Testis (tissue), 3 donors: Measurements from ENCODE around the gene TCN2. TPM values are rescaled to one million over a fixed set of nuclear protein-coding genes. Genes with fewer than 3 reads are reported as not detected.
A peak's percentile ranks its signal among the peaks of the same experiment; 100 is the strongest.

Source experiments
- DNase-seq: peaks from one replicate; pipeline ENCODE4 v3.0.0-alpha.2; 2019
- H3K27ac ChIP-seq, 2 donors: fragments of 200-600 bp; sonication (generic); one replicate each; pipeline ENCODE4 v1.5.1; 2019
- H3K27me3 ChIP-seq: fragments of 200-600 bp; sonication (generic); one replicate; pipeline ENCODE4 v1.5.1; 2019
- H3K36me3 ChIP-seq: fragments of 200-600 bp; sonication (generic); one replicate; pipeline ENCODE4 v1.5.1; 2017; ENCODE audit warnings: low read depth; ENCODE audit errors: missing control alignments
- H3K4me1 ChIP-seq: fragments of 200-600 bp; sonication (generic); one replicate; pipeline ENCODE4 v1.5.1; 2019
- H3K4me3 ChIP-seq, 2 donors: fragments of 200-600 bp; sonication (generic); one replicate each; pipeline ENCODE4 v1.5.1; 2017 to 2019
- H3K9me3 ChIP-seq: fragments of 200-600 bp; sonication (generic); one replicate; pipeline ENCODE4 v1.5.1; 2017
- CTCF ChIP-seq, 3 experiments: fragments of 450-650 bp in 2 of 3; fragments of 200-600 bp in 1 of 3; sonication (generic) in 1 of 3; IDR thresholded peaks; one replicate each; pipeline ENCODE4 v1.5.1; 2016 to 2019; ENCODE audit warnings: antibody characterized with exemption in 3 of 3, mild to moderate bottlenecking in 2 of 3, moderate library complexity in 1 of 3
- POLR2A ChIP-seq: fragments of 450-650 bp; IDR thresholded peaks from one replicate; pipeline ENCODE4 v1.6.1; 2017; ENCODE audit warnings: antibody characterized with exemption, mild to moderate bottlenecking, moderate library complexity
- whole genome bisulfite sequencing, 2 donors: methylation state at CpG; one replicate each; pipeline ENCODE4 v1.1.5; 2018; 5-methylcytosine and 5-hydroxymethylcytosine counted together
- intact Hi-C: fragments of 100-400 bp; cut with DNase I; formaldehyde crosslinking; loops from one replicate; pipeline ENCODE4 v1.15.1; 2023; ENCODE audit warnings: low total_unique reads
- polyA plus RNA-seq: library from polyadenylated mRNA; stranded (reverse); fragments of 350-450 nt; fragmentation: Illumina TruSeq; extraction: RNeasy Lipid Tissue Mini Kit (QIAGEN cat#74804); gene quantifications from one replicate; pipeline ENCODE4 v1.2.3, GENCODE V29; 2014; ENCODE audit warnings: low read depth, low replicate concordance; ENCODE audit not compliant: insufficient read depth
- total RNA-seq, 2 donors: library from RNA; depleted of rRNA; stranded (reverse); fragments of >200 nt; gene quantifications; one replicate each; pipeline ENCODE4 v1.2.3, GENCODE V29; 2016

TCN2 gene
- total and polyA plus RNA-seq, 3 donors from 2014 or later = 30.5 to 40.7 (median 40.6) TPM

DNA sequence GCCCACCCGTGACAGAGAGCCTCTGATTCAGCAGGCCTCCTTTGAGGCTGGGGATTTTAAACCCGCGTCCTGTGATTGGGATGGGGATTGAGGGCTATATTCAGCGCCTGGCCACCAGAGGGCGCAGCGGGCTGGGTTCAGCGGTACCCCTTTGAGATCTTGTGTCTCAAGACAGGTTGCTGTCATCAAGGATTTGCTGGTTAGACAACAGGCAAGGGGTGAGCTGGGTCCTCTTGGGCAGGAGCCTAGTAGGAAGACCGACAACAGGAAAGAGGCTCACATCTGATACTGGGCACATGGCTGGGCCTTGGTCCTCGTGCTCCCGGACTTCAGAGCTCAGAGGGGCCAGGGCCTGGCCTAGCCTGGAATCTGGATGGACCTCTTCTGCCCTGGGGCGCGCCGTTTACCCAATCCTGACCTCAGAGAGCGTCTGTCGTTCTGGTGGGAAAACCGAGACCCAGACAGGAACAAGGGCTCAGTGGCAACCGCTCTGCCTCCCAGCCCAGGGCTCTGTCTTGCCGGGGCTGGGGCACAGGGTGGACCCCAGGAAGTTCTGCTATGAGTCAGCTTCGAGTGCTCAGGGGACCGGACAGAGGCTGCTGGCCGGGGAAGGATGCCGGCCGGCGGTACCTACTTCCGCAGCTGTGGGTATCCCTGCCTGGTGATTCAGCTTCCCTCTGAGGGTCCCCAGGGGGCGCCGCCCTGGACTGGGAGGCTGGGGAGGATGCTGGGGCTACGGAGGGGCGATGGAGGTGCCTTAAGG is 27.7 kb downstream of the TCN2 start:
- TF ChIP-seq POLR2A = no peak
- peak; percentile 97 to 98 (median 97) for TF ChIP-seq CTCF (IDR thresholded peaks at IDR 0.05)
- no peaks in the 10 kb centered on the region for H3K9me3 ChIP-seq
- H3K36me3 ChIP-seq = no peaks in the 10 kb centered on the region
- intact Hi-C loops = loop anchor here (10.0 kb wide), 1 partner anchor 290 kb away; no protein-coding TSS in a partner anchor
- peak overlapping the region; percentile 61 to 68 for H3K4me3 ChIP-seq
- H3K27me3 ChIP-seq = no peaks in the 10 kb centered on the region
- peak overlapping the region; percentile 61 to 94 for H3K27ac ChIP-seq
- DNase-seq = peak; percentile 91
- WGBS, 2 donors = 9 to 11% methylated on average over 16 to 29 of the region's 29 CpGs
- peaks cover 19% of the 10 kb centered on the region for H3K4me1 ChIP-seq

DNA sequence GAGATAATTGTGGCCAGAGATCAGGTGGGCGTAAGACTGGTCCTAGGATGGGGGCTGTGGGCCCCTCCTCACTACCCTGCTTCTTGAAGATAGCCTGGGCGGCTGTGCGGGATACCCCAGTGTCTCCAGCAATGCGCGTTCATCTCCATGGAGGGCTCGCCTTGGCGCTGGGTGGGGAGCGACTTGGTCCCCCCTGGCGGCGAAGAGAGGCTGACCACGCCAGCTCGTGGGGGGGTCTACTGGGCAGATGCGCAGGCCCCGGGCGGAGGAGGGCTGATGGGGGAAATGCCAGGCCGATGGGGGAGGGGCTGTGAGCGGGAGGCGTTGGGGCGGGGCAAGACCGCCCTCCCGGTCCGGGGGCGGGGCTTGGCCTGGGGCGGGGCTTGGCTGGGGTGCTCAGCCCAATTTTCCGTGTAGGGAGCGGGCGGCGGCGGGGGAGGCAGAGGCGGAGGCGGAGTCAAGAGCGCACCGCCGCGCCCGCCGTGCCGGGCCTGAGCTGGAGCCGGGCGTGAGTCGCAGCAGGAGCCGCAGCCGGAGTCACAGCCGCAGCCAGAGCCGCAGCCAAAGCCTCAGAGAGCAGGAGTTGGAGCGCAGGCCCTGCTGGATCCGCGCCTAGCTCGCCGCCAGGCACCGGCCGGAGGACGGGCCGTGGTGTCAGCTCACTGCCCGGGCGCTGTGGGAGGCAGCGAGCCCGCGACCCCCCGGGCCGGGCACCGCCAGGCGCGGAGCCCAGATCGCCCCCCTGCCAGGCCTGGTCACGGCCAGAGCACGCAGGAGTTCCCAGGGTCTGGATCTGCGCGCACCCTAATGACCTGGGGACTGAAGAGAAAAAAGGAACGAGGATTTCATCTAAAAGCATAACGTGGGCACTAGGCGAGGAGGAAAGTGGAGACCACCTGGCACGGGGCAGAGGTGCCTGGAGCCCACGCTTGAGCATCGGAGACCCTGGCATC is 28.6 kb downstream of the TCN2 start, which contains the start of gene SLC35E4:
SLC35E4 (plus strand) TSS at position 509 of the 953 bp plus-strand sequence. CDS start 670 bp downstream, outside the sequence.
- intact Hi-C loops = loop anchor here (10.0 kb wide), 1 partner anchor 289 kb away; no protein-coding TSS in a partner anchor
- Histone ChIP-seq H3K27ac (peak within 1 kb of the TSS; percentile 61 to 94), H3K36me3 (no peaks in the 10 kb centered on the region), H3K9me3 (no peaks in the 10 kb centered on the region), H3K4me1 (peaks cover 19% of the 10 kb centered on the region), H3K27me3 (no peaks in the 10 kb centered on the region), H3K4me3 (peak within 1 kb of the TSS; percentile 61 to 68)
- TF ChIP-seq POLR2A (no peak), CTCF (IDR thresholded peaks at IDR 0.05) (peak in 2 of 3 experiments; percentile 18)
- 1 to 3% methylated on average over 27 to 49 of the region's 75 CpGs for WGBS, 2 donors
- DNase-seq = peak; percentile 95

DNA sequence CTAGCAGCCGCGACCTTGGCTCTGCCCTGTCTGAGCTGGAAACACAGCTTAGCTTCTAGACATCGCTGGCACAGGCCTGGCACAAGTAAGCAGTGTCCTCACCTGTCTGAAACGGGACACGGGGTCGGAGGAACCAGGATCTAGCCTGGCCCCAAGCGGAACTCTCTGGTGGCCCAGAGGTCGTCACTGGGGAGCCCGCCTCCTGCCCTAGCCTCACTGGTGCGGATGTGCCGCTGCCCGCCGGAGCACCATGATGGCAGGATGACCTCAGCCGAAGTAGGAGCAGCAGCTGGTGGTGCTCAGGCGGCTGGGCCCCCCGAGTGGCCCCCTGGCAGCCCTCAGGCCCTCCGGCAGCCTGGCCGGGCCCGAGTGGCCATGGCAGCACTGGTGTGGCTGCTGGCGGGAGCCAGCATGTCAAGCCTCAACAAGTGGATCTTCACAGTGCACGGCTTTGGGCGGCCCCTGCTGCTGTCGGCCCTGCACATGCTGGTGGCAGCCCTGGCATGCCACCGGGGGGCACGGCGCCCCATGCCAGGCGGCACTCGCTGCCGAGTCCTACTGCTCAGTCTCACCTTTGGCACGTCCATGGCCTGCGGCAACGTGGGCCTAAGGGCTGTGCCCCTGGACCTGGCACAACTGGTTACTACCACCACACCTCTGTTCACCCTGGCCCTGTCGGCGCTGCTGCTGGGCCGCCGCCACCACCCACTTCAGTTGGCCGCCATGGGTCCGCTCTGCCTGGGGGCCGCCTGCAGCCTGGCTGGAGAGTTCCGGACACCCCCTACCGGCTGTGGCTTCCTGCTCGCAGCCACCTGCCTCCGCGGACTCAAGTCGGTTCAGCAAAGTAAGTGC is 29.5 kb downstream of the TCN2 start:
- Histone ChIP-seq H3K27ac (no peak overlapping the region), H3K36me3 (no peaks in the 10 kb centered on the region), H3K9me3 (no peaks in the 10 kb centered on the region), H3K27me3 (no peaks in the 10 kb centered on the region), H3K4me1 (peaks cover 19% of the 10 kb centered on the region), H3K4me3 (peak overlapping the region; percentile 61 to 68)
- no peak for DNase-seq
- TF ChIP-seq POLR2A (no peak), CTCF (IDR thresholded peaks at IDR 0.05) (no peak)
- WGBS, 2 donors = 62 to 67% methylated on average over 15 to 30 of the region's 45 CpGs
- intact Hi-C loops = loop anchor here (10.0 kb wide), 1 partner anchor 288 kb away; no protein-coding TSS in a partner anchor

DNA sequence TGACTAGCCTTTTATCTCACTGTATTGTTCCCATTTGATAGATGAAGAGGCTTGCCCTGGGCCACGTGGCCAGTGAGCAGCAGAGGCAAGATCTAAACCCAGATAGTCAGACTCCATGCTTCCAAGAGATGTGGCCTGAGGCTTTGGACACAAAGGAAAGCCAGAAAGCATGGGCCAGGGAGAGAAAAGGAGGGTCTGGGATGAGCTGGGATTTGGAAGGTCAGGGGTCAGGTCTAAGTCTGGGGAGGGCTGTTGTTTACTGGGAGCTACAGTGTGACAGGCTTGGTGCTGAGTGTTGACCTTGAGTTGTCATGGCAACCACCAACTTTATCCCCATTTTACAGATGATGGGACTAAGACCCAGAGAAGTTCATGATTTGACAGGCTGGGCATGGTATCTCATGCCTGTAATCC is 30.7 kb downstream of the TCN2 start:
- H3K27me3 ChIP-seq = no peaks in the 10 kb centered on the region
- WGBS, 2 donors = 70 to 91% methylated on average over 1 of the region's 1 CpG
- no peak overlapping the region for H3K4me3 ChIP-seq
- H3K4me1 ChIP-seq = peaks cover 19% of the 10 kb centered on the region
- no peaks in the 10 kb centered on the region for H3K9me3 ChIP-seq
- intact Hi-C loops = loop anchor here (10.0 kb wide), 1 partner anchor 287 kb away; no protein-coding TSS in a partner anchor
- TF ChIP-seq POLR2A = no peak
- TF ChIP-seq CTCF (IDR thresholded peaks at IDR 0.05) = no peak
- no peak for DNase-seq
- H3K27ac ChIP-seq = no peak overlapping the region
- no peaks in the 10 kb centered on the region for H3K36me3 ChIP-seq
